Stimulated activated CD8-positive, alpha-beta memory T cell treated with anti-CD3 and anti-CD28 coated beads, Interleukin-4, amount 100 ng/mL, for 4 hours (primary cell): ENCODE results near the gene ZNF385D.

Experiments used
- DNase-seq, 2 donors: peaks; one replicate each; pipeline ENCODE4 v3.0.0-alpha.2; 2020; ENCODE audit warnings: low read depth in 2 of 2, low spot score in 1 of 2

ZNF385D gene

DNA sequence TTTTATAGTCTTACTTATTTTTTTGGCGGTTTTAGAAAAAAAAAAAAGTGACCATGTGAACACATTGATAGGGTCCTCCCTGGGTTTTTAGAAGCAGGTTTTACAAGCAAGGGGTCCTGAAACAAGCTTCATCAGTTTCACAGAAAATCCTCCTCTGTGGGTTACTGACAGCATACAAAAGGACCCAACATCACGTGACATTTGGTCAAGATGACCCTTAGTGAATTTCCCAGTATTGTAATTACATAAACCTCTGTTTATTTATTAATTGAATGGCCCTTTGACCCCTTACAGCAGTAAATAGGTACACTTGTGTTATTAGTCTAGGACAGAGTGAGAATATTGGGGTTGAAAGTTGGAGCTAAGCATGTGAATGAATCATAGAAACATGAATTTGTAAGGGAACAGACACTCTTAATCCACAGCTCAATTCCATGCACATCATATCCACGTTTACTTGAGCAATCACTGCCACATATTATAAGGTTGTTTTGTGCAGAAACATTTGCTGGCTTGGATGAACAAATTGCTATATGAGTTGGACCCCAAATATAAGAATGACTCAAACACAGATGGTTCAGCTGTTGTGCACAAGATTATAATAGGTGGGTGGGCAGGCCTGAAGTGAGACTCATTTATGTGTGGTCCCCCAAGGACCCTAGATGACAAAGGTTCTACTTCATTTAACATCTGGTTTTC, 137.5 kb downstream of the ZNF385D start:
- no peak for DNase-seq

DNA sequence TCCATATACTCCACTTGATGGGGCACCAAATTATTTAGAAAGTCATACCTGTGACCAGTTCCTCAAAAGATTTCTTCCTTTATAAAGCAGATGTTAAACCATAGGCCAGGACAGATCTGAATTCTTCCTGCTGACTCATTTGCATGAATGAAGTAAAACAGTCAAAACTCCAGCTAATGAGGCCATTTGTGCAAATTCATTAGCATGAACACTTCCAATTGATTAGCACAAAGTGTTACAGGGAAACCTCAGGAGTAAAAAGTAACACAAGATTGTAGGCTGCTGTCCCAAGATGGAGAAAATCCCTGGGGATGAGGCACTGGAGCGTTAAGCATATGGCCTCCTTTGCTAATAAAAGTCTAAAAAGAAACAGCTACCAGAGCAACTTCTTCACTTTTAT, 149.8 kb downstream of the ZNF385D start:
- DNase-seq, result no peak

DNA sequence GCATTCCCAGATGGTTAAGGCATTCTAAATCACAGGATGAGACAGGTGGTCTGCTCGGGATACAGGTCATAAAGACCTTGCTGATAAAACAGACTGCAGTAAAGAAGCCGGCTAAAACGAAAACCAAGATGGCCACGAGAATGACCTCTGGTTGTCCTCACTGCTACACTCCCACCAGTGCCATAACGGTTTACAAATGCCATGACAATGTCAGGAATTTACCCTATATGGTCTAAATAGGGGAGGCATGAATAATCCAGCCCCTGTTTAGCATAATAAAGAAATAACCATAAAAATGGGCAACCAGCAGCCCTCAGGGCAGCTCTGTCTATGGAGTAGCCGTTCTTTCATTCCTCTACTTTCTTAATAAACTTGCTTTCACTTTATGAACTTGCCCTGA, 151.1 kb downstream of the ZNF385D start:
- no peak for DNase-seq

DNA sequence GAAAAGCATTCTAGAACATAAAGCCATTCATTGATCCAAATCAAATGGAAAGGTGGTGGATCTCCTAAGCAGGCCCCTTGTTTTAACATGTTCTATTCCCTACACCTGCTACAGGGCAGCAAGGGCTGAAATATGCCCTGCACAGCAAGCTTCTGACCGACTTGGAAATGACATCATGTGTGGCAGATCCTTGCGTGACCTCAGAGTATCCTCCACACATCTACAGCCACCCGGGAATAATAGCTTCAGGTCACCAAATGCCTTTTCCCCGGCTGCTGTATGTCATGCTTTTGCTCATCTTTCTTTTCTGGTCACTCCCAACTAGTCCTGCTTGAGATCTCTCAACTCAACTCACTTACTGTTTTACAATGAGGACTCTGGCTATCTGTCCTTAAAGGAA, 158.2 kb downstream of the ZNF385D start:
- DNase-seq, result no peak

DNA sequence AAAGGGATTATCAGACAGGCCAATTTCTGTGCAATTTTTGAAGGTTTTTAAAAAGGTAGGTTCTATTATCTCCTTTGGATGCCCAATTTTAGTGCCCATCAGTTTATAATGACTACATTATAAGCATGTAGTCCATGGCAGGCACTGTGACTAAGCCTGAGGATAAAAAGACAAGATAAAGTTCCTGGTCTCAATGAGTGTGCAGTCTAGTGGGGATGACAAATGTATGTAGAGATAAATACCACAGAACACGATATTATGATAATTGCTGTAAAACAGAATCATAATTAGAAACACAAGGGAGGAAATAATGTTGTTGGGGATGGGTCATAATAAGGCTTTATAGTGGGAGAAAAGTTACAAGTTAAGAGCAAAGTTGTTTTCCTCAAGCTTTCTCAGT, 163.1 kb downstream of the ZNF385D start:
- DNase-seq, result no peak

DNA sequence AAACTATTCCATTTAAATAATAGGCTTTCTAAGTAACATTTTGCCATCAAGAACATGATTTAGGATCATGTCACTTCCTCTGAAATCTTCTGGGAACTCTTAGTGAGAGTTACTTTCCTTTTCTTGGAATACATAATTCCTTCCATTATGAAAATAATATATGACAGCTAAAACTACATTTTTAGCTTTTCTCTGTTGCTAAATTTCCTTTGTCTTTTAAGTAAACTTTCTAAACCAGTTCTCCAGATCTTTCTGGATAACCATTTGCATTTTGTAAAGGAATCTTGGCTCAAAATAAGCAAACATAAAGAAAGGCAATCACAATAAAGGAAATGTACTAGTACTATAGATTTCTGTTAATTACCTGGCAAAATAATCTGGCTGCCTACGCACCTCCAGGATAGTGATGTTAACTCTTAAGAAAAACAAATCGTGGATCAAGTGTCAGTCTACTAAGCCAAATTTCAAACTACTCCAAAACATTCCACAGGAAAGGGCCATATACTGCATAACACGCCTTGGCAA, 165.7 kb downstream of the ZNF385D start:
- DNase-seq, result no peak

DNA sequence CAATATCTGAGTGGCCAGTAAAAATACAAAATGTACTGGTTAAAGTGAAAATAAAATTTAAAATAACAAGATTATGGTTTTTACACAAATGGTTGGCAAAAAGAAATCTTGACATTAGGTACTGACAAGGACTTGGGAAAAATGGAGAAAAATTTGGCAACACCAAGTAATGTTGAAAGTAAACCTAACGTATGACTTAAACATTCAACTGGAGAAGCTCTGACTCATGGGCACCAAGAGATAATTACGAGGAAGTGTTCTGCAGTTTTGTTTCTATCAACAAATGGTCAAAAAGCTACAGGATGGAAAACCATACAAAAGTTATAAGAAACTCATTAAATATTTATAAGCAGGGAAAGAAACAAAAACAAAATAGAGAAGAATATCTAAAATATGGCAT, 177.7 kb downstream of the ZNF385D start:
- DNase-seq, result no peak

DNA sequence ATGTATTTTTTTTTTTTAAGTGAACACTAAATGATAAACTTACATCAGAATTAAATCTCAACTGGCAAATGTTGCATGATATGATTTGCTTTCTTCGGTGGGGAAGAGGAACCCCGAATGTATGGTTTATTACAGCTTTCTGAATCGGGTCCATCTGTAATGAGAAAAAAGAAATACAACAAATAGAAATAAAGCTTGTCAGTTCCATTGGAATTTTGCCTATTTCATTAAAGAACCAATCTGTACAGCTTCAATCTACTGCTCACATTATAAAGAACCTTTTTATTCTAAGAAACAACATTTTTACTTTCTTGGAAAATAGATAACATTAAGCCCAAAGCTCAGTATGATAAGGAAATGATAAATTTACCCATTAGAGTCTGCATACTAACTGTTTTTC, 186.5 kb downstream of the ZNF385D start:
- no peak for DNase-seq

DNA sequence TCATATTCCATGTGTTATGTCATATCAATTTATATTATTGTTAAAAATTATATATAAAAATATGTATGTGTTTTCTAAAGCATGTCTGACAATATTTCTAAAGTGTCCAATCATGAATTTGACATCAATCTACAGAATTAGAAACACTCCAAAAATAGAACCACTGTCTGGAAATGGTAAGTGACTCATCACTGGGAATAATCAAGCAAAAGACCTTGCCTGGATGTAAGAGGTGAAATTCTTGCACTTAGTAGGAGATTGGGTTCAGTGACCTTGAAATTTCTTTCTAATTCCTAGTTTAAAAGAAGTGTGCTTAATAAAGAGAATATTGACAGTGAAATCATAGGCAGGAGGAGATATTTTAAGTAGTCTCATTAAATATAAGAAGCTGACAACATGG, 188.8 kb downstream of the ZNF385D start:
- no peak for DNase-seq

DNA sequence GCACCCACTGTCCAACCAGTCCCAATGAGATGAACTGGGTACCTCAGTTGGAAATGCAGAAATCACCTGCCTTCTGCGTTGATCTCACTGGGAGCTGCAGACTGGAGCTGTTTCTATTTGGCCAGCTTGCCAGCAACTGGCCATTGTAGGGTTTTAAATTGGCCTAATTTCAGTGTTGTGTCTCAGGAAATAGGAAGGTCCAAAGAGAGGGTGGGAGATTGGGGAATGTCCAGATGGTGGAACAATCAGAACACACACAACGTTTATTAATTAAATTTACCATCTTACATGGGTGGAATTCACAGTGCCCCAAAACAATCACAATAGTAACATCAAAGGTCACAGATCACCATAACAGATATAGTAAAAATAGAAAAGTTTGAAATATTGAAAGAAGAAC, 189.5 kb downstream of the ZNF385D start:
- DNase-seq, result no peak

DNA sequence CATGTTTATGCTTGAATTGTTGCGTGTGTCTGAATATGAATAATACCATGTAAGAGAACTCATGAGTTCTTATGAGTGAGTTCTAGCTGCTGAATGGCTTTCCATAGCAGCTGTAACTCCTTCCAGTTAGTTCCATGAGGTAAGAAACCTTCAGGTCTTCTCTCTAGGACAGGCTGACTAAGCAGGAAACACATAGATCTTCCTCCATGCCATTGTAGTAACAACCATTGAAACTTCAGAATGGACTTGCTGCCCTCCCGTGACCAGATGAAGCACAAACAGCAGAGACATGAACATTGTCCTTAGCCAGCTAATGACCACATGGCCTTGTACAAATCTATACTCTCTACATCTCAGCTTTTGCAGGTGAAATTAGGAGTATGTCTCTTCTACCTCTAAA, 200.0 kb downstream of the ZNF385D start:
- no peak for DNase-seq

DNA sequence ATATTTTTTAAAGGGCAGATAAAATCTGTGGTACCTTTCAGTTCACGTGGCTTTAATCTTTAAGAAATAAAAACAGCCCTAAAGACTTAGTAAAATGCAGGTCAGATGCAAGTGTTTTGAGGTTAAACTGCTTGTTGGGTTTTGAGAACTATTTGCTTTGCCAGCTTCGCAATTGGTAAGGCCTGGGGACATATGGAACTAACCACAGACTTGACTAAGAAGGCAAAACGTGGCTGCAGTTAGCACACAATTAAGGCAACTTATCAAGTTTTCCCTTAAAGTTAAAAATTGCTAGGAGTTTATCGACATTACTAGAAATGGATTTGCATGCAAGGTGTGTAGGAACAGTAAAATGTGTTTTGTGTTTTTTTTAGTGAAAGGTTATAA, 206.9 kb downstream of the ZNF385D start:
- DNase-seq, result no peak

DNA sequence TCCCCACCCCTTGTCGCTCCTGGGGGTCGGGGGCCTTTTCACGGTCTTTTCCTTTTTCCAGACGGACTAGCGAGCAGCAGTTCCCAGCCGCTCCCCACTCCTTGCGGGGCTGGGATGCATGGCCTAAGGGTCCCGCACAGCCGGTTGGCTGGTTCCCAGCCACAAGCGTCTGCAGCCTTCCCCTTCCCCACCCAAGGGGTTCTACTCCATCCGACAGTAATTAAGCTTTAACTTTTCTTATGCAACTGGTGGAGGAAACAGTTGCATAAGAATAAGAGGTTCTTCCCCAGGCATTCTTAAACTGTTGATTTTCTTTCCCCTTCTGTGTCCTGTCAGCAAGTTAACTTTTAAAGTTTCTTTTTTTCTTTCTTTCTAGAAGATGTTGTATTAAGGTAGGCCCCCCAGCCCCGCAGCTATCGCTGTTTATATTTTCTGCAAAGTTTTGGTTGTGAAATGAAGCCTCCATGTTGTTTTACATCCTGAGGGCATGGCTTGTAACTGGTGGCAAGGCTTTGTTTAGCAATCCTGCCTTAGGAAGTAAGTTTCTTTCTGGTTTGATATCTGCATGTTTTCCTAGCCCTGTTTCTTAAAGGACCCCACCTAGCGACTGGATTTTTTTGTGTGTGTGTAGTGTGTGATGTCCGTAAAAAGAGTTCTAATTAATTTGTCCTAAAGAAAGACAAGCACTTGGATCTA, 207.5 kb downstream of the ZNF385D start:
- no peak for DNase-seq

DNA sequence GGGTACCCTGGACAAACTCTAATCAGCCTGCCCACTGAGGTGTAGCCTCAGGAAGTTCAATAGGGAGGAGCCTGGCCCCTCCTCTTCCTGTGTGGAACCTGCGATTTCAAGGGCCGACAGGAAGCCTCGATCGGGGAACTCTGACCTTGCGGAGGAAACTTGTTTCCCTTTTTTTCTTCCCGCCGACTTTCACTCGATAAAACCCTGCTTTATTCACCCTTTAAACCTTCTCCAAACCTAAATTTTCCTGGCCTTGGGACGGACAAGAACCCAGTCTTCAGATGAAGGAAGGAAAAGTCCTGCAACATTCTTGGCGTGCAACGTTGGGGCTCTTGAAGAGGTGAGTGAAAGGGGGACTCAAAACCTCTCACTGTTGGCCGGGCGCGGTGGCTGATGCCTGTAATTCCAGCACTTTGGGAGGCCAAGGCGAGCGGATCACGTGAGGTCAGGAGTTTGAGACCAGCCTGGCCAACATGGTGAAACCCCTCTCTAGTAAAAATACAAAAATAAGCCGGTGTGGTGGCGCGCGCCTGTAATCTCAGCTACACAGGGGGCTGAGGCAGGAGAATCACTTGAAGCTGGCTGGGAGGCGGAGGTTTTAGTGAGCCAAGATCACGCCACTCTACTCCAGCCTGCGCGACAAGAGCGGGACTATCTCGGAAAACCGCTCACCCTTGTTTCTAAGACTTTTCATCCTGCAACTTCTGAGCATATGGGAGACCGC, 208.2 kb downstream of the ZNF385D start:
- no peak for DNase-seq

DNA sequence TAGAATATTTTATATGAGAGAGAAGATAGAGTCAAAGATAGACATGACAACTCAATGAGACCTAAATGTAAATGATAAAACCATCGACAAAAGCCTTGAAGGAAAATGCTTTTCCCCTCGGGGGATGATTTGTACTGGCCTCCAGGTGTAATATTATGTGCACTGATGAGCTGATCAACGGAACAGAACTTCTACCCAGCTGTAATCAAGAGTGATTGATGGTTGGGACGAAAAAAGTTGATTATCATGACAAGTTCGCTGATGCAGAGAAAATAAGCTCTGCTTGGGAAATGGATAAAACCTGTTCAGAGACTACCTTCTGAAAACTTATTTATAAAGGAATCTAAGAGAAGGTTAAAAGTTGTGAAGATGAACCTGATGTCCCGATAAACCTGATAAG, 210.7 kb downstream of the ZNF385D start:
- no peak for DNase-seq

DNA sequence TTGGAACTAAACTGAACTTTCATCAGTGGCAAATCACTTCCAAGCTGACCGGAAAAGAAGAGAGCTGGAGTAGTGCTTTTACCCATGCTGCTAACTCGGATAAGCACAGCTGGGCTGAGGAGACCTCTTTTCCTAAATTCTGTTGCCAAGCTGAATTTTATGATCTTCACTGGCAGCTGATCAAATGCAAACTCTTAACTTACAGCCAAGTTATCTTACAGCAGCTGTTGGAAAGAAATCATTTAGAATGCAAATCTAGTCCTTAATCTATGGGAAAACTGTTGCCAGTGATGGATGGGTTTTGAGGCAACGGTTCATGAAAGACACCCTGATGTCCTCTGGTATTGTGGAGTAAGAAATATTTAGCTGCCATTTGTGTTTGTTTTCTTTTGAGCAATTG, 216.5 kb downstream of the ZNF385D start:
- DNase-seq, result no peak

DNA sequence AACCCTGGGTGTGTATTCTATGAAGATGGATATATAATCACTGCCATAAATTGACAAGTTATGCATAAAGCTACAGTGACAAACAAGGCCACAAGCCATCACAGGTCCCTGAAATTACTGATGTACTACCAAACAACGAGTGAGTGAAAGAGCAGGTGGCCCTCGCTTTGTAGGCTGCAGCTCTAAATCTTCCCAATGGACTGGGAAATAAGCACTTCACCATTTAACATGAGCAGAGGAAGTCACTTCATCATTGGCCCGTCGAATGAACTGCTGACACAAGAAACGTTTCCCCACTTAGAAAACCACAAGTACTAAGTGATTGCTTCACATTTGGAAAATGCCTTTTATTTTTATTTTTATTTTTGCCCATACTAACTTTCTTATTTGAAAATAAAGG, 218.0 kb downstream of the ZNF385D start:
- DNase-seq, result no peak

DNA sequence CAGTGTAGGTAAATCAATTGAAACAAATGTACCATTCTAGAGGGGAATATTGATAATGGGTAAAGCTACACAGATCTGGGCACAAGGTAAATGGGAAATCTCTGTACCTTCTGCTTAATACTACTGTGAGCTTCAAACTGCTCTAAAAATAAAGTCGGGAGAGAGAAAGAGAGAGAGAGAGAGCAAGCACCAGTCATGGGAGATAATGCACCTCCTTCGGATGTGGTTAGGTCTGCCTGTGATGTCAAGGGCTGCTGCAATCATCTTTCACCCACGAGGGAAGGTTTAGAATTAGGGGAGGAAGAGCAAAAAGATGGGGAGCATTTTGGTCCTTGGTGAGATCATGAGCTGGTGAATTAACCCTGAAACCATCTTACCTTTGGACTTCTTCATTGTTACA, 219.1 kb downstream of the ZNF385D start:
- DNase-seq, result no peak

DNA sequence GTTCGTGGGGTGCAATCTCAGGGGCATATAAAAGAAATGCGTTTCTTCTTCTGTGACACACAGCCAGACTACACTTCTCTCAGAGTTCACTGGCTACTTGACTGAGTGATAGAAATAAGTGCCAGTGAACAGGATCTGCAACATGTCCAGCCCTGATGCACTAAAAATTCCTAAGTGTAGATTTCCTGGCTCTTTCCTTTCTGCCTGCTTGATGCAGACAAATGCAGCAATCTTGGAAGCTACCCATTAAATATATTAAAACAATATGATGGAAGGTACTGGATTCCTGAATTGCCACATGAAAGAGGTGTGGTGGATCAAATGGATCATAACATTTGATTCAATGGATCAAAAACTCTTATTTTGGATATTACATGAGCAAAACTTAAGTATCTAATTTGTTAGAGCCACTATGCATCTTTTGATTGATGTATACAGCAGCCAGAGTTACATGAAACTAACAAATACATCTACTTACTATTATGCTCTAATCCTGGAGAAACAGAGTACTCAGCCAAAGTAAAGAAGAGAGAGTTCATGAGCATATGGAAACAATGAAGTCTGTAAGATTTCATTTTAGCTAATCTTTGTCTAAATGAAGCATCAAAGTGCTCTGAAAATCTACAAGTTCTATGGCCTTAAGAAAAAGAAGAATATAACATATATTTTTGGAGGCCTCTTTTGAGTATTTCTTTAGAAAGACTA, 222.6 kb downstream of the ZNF385D start:
- no peak for DNase-seq

DNA sequence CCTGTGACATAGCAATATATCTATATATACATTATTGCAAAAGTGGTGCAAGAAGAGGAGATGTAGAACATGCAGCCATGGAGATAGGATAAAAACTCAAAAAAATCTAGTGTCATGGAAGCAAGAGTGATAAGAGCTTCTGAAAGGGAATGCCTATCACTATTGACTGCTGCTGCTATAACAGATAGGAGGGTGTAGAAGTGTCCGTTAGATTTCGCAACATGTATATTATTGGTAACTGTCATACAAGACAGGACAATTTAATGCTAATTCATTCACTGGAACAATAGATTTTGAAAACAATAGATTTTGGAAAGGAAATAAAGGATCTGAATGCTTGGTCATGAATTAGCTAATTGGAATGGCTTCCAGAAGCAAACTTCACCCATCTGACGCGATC, 224.5 kb downstream of the ZNF385D start:
- DNase-seq, result no peak

DNA sequence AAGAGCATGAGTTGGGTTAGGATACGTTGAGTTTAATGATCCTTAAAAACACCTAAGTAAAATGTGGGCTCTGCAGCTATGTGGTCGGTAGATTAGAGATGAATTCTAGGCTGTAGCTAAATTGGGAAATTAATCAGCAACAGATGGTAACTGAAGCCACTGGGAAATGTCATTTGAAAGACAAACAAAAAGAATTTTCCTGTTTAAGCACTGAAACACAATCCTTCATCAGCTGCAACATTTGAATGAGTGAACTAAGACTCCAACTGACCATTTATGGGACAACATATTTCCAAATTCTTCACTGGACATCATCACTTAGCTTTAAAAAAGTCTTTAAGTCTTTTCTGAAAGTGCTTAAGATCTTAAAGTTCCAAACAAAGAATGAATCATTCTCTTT, 226.9 kb downstream of the ZNF385D start:
- DNase-seq, result no peak
